Measurements from ENCODE around the gene AMER1. TPM values are rescaled to one million over a fixed set of nuclear protein-coding genes. Genes with fewer than 3 reads are reported as not detected.

Gene AMER1
- total and polyA plus RNA-seq, 2 of the 8 experiments (the other 6 are each of a cell fraction or from before 2014, with no cell fraction given), result 3.3 to 9.4 TPM

Small RNA genes lying within 50 kb of the gene (small RNA-seq; reads per million reads assigned to genes)
- not detected for gene RN7SL799P (ENCODE audit: insufficient read depth)

Other genes starting within 250 kb of the AMER1 start
- gene ASB12, start 24.9 kb upstream of the AMER1 start, total RNA-seq (2021; fragmentation: NEBNext Ultra II Directional; extraction: Animal tissue kit (Norgen Biotek cat#: 25700)), result 1.2 and 1.3 TPM in 2 replicates
- gene ASB12, start 24.9 kb upstream of the AMER1 start, polyA plus RNA-seq (2011; rRNA removed), result 1.7 and 2.1 TPM in 2 replicates
- gene MTMR8, start 189.7 kb upstream of the AMER1 start, total RNA-seq (2021; fragmentation: NEBNext Ultra II Directional; extraction: Animal tissue kit (Norgen Biotek cat#: 25700)), result 5.3 and 6.3 TPM in 2 replicates
- gene MTMR8, start 189.7 kb upstream of the AMER1 start, polyA plus RNA-seq (2011; rRNA removed), result 0.77 and 1.3 TPM in 2 replicates

Measured in H1 (cell line).